Gastrocnemius medialis (tissue), 4 donors: ENCODE data around the gene LAMB1. TPM values are rescaled to one million over a fixed set of nuclear protein-coding genes. Genes with fewer than 3 reads are reported as not detected.
"Not testable (repeated sequence)": the region's sequence is repeated elsewhere in the genome, so short reads cannot be mapped to it uniquely, and the experiment has no call there.

Experiments
- ATAC-seq, 2 donors: fragments of 150-250 bp; one replicate each; pipeline ENCODE4 v1.9.1; 2016
- DNase-seq, 2 donors: peaks; one replicate each; pipeline ENCODE4 v3.0.0-alpha.2; 2019
- H3K27ac ChIP-seq, 4 donors: fragments of 200-600 bp; sonication (generic); 1 replicate in 1 of 4; 2 replicates in 3 of 4; pipeline ENCODE4 v1.5.1; 2016 to 2018; ENCODE audit warnings: mild to moderate bottlenecking in 2 of 4, moderate library complexity in 1 of 4
- H3K27me3 ChIP-seq, 3 donors: fragments of 200-600 bp; sonication (generic) in 2 of 3; 1 replicate in 1 of 3; 2 replicates in 2 of 3; pipeline versions ENCODE4 v1.5.1 to v1.6.0; 2016 to 2019; ENCODE audit warnings: mild to moderate bottlenecking in 1 of 3, moderate library complexity in 1 of 3
- H3K36me3 ChIP-seq, 2 donors: fragments of 200-600 bp; sonication (generic) in 1 of 2; one replicate each; pipeline ENCODE4 v1.5.1; 2017 to 2018
- H3K4me1 ChIP-seq, 2 donors: fragments of 200-600 bp; sonication (generic) in 1 of 2; one replicate each; pipeline ENCODE4 v1.5.1; 2016 to 2017; ENCODE audit warnings: mild to moderate bottlenecking in 2 of 2
- H3K4me3 ChIP-seq, 4 donors: fragments of 200-600 bp; sonication (generic) in 3 of 4; 1 replicate in 1 of 4; 2 replicates in 3 of 4; pipeline ENCODE4 v1.5.1; 2016 to 2019; ENCODE audit warnings: mild to moderate bottlenecking in 2 of 4
- H3K9me3 ChIP-seq, 3 donors: fragments of 200-600 bp; sonication (generic) in 2 of 3; 1 replicate in 1 of 3; 2 replicates in 2 of 3; pipeline ENCODE4 v1.5.1; 2016 to 2019
- POLR2A ChIP-seq, 2 donors: fragments of 450-650 bp; IDR thresholded peaks; one replicate each; pipeline ENCODE4 v1.6.1; 2017; ENCODE audit warnings: antibody characterized with exemption in 2 of 2, mild to moderate bottlenecking in 2 of 2, moderate library complexity in 2 of 2
- in situ Hi-C, 4 donors: fragments of 200-750 bp; cut with MboI; loops; one replicate each; pipeline versions ENCODE4 v1.15.0 to v1.8.0; 2017; ENCODE audit warnings: low sequenced_read_pairs in 4 of 4
- intact Hi-C: fragments of 100-400 bp; cut with DNase I; formaldehyde crosslinking; loops from one replicate; pipeline ENCODE4 v1.15.1; 2023; ENCODE audit warnings: low total_unique reads
- total RNA-seq, 4 donors: library from RNA; depleted of rRNA; stranded (reverse); fragments of >200 nt; gene quantifications; one replicate each; pipeline versions ENCODE4 v1.1.0 to v1.2.3, GENCODE V29; 2016
- TF ChIP-seq, protein P1 (sequence below), 5 experiments: fragments of 450-650 bp in 3 of 5; fragments of 200-600 bp in 2 of 5; sonication (generic) in 2 of 5; IDR thresholded peaks in 4 of 5; conservative IDR thresholded peaks in 1 of 5; 1 replicate in 4 of 5; 2 replicates in 1 of 5; pipeline ENCODE4 v1.5.1; 2016 to 2019; ENCODE audit warnings: antibody characterized with exemption in 5 of 5, mild to moderate bottlenecking in 3 of 5, moderate library complexity in 3 of 5

The LAMB1 gene
- total RNA-seq, 4 donors from 2014 or later: 14.5 to 56.6 (median 29.8) TPM

DNA sequence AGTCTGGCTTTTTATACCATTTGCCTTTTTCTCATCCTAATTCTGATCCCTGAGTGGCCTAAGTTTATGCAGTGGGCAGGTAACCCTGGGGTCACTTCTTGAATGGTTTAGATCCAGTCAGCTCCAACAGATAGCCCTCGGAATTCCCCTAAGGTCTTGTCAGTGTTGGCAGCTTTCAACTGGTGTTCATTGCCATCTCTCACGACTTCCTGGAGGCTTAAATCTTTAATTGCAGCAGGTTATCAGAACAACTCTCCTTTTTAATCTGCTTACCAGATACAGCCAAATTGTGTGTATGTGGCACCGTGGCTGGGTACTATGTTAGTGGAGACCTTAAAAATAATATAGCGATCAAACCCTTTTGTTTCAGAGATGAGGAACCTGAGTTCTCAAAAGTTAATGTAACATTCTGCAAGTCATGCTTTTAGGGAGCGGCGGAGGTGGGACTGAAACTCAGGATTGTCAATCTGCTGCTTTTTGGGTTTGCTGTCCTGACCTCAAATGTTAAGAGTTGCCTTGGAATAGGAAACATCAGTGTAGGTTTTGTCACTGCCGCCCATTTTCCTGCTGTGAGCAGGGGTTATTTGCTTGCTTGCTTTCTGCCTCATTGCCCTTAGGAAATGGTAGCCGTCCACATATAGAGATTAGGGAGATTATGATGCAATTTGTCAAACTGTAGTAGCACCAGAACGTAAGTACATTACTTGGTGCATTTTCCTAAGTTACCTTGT lies 111.2 kb downstream of the LAMB1 start:
- in situ Hi-C loops: loop anchor here in 3 of 4 donors (25.0 kb wide), 4 partner anchors 304 to 730 kb away; partner anchors contain the start of genes BCAP29 (in 2 of the 3), GPR22 (in 1 of the 3) and HBP1 (in 1 of the 3)
- intact Hi-C loops: loop anchor here (1.0 to 10.0 kb wide), 5 partner anchors 83 to 1607 kb away; partner anchors contain the start of genes BCAP29, CBLL1, HBP1 and NAMPT

DNA sequence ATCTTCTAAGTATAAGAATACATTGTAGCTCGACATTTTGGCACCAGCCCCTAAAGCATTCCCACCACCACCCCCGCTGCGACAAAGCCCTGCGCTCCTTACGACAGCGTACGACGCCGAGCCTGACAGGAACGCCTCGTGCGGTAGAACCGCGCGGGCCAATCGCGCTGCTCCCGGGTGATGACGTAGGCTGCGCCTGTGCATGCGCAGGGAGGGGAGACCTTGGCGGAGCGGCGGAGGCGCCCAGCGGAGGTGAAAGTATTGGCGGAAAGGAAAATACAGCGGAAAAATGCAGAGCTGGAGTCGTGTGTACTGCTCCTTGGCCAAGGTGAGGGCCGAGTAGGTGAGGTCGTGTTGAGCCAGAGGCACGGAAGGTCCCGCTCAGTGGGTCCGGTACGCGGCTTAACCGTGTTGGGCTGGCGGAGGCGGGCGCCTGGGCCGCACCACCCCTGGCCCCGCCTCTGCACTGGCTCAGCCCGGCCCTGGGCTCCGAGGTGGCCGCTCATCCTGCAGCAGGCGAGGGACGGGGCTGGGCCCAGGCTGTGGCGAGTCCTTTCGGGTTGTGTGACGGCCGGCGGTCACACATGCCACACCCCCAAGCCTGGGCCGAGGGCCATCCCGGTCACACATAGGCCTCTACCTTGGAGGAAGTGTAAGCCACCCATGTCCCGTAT lies 111.9 kb downstream of the LAMB1 start, which contains the start of gene DLD:
Gene DLD, plus strand, starts transcription at position 222 of the 674 bp plus-strand sequence. Its CDS starts 68 bp downstream, at position 290.
- H3K27ac ChIP-seq: peak within 1 kb of the TSS; percentile 93 to 98 (median 96)
- H3K9me3 ChIP-seq: no peaks in the 10 kb centered on the region
- peak; percentile 88 to 91 for TF ChIP-seq POLR2A (IDR thresholded peaks at IDR 0.05)
- TF ChIP-seq, protein P1, sequence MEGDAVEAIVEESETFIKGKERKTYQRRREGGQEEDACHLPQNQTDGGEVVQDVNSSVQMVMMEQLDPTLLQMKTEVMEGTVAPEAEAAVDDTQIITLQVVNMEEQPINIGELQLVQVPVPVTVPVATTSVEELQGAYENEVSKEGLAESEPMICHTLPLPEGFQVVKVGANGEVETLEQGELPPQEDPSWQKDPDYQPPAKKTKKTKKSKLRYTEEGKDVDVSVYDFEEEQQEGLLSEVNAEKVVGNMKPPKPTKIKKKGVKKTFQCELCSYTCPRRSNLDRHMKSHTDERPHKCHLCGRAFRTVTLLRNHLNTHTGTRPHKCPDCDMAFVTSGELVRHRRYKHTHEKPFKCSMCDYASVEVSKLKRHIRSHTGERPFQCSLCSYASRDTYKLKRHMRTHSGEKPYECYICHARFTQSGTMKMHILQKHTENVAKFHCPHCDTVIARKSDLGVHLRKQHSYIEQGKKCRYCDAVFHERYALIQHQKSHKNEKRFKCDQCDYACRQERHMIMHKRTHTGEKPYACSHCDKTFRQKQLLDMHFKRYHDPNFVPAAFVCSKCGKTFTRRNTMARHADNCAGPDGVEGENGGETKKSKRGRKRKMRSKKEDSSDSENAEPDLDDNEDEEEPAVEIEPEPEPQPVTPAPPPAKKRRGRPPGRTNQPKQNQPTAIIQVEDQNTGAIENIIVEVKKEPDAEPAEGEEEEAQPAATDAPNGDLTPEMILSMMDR (IDR thresholded peaks at IDR 0.05 in 4 of 5, conservative IDR thresholded peaks at IDR 0.05 in 1 of 5): no peak
- peak; percentile 89 to 92 for DNase-seq
- peaks cover 0 to 4% of the 10 kb centered on the region in 2 donors for H3K36me3 ChIP-seq
- H3K4me1 ChIP-seq: peaks cover 36 to 42% of the 10 kb centered on the region in 2 donors
- no peaks in the 10 kb centered on the region for H3K27me3 ChIP-seq
- peak within 1 kb of the TSS; percentile 68 to 90 (median 84) for H3K4me3 ChIP-seq
- in situ Hi-C loops (loop anchor here in 3 of 4 donors (25.0 kb wide), 4 partner anchors 304 to 729 kb away; partner anchors contain the start of genes BCAP29 (in 2 of the 3), GPR22 (in 1 of the 3) and HBP1 (in 1 of the 3)), intact Hi-C loops (loop anchor here (1.0 to 10.0 kb wide), 5 partner anchors 84 to 1606 kb away; partner anchors contain the start of genes BCAP29, CBLL1, HBP1 and NAMPT)
- peak; percentile 98 for ATAC-seq

More for the DNA sequence above, 111.2 kb downstream of the LAMB1 start:
- ATAC-seq (peak; percentile 22 to 40), DNase-seq (no peak)
- Histone ChIP-seq H3K27me3 (no peaks in the 10 kb centered on the region), H3K9me3 (no peaks in the 10 kb centered on the region), H3K27ac (peak overlapping the region; percentile 93 to 98 (median 96)), H3K4me1 (peaks cover 36 to 44% of the 10 kb centered on the region in 2 donors), H3K4me3 (peak overlapping the region; percentile 68 to 90 (median 84)), H3K36me3 (peaks cover 0 to 4% of the 10 kb centered on the region in 2 donors)
- TF ChIP-seq, protein P1 (IDR thresholded peaks at IDR 0.05 in 4 of 5, conservative IDR thresholded peaks at IDR 0.05 in 1 of 5): no peak
- TF ChIP-seq POLR2A (IDR thresholded peaks at IDR 0.05): no peak

DNA sequence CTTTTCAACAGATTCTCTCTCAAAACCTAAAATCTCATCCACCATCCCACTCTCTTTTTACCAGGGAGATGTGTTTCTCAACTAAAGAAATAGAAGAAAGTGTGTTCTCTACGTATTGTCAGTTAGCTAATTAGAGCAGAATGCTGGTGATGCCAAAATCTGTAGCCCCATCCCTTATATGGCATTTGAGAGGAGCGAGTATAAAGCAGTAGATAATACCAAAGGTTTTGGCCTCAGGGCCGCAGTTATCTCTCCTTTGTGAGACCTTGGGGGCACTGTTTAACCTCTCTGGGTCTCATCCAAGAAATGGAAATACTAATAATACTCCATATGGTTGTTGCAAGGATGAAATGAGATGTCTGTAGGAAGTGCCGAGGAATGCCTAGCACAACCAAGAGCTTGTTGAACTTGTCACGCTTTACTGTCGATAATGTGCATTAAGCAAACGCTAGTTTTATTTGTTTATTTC lies 112.4 kb downstream of the LAMB1 start:
- H3K27ac ChIP-seq: peak overlapping the region; percentile 93 to 98 (median 96)
- peaks cover 0 to 4% of the 10 kb centered on the region in 2 donors for H3K36me3 ChIP-seq
- intact Hi-C loops: loop anchor here (5.0 to 10.0 kb wide), 4 partner anchors 84 to 1606 kb away; partner anchors contain the start of genes BCAP29, HBP1 and NAMPT
- in situ Hi-C loops: loop anchor here in 3 of 4 donors (25.0 kb wide), 4 partner anchors 303 to 728 kb away; partner anchors contain the start of genes BCAP29 (in 2 of the 3), GPR22 (in 1 of the 3) and HBP1 (in 1 of the 3)
- peak; percentile 21 to 33 for ATAC-seq
- H3K27me3 ChIP-seq: no peaks in the 10 kb centered on the region
- peak overlapping the region; percentile 68 to 90 (median 84) for H3K4me3 ChIP-seq
- no peaks in the 10 kb centered on the region for H3K9me3 ChIP-seq
- H3K4me1 ChIP-seq: peaks cover 36 to 38% of the 10 kb centered on the region in 2 donors
- TF ChIP-seq, protein P1 (IDR thresholded peaks at IDR 0.05 in 4 of 5, conservative IDR thresholded peaks at IDR 0.05 in 1 of 5): no peak
- TF ChIP-seq POLR2A (IDR thresholded peaks at IDR 0.05): no peak
- DNase-seq: no peak

DNA sequence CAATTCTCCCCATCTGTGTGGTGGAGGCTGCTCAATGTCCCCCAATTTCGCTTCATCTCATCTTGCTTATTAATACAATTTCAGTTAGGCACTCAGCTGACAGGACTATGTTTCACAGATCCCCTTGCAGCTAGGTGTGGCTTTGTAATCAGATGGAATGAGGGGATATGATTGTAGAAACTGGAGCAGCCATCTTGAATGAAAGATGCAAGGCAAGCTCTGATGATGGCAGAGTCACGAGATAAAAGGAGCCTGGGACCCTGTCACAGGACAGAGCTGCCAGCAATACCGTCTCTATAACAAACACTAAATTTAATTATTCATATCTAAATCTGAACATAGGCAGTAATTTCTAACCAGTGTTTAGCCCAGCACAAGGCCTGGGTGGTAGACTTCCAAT lies 113.0 kb downstream of the LAMB1 start:
- in situ Hi-C loops: loop anchor here in 3 of 4 donors (25.0 kb wide), 4 partner anchors 303 to 728 kb away; partner anchors contain the start of genes BCAP29 (in 2 of the 3), GPR22 (in 1 of the 3) and HBP1 (in 1 of the 3)
- H3K27ac ChIP-seq: peak overlapping the region; percentile 93 to 98 (median 96)
- intact Hi-C loops: loop anchor here (5.0 to 10.0 kb wide), 4 partner anchors 85 to 1605 kb away; partner anchors contain the start of genes BCAP29, HBP1 and NAMPT

DNA sequence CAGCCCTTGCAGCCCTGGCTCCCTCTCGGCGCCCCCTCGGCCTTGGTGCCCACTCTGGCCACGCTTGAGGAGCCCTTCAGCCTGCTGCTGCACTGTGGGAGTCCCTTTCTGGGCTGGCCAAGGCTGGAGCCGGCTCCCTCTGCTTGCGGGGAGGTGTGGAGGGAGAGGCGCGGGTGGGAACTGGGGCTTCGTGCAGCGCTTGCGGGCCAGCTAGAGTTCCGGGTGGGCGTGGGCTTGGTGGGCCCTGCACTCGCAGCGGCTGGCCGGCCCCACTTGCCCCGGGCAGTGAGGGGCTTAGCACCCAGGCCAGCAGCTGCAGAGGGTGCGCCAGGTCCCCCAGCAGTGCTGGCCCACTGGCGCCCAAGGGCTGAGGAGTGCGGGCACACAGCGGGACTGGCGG lies 115.1 kb downstream of the LAMB1 start:
- ATAC-seq, H3K27me3 ChIP-seq, H3K9me3 ChIP-seq, intact Hi-C loops, DNase-seq, H3K27ac ChIP-seq, H3K36me3 ChIP-seq, H3K4me3 ChIP-seq: not testable (repeated sequence)
- in situ Hi-C loops: loop anchor here in 3 of 4 donors (25.0 kb wide), 4 partner anchors 301 to 726 kb away; partner anchors contain the start of genes BCAP29 (in 2 of the 3), GPR22 (in 1 of the 3) and HBP1 (in 1 of the 3)
- H3K4me1 ChIP-seq: peaks cover 16 to 18% of the 10 kb centered on the region in 2 donors

More for the DNA sequence above, 113.0 kb downstream of the LAMB1 start:
- Histone ChIP-seq H3K4me1 (peaks cover 36 to 38% of the 10 kb centered on the region in 2 donors), H3K27me3 (no peaks in the 10 kb centered on the region), H3K36me3 (peaks cover 0 to 4% of the 10 kb centered on the region in 2 donors), H3K4me3 (peak overlapping the region in 1 of 4 donors; percentile 85), H3K9me3 (no peaks in the 10 kb centered on the region)
- TF ChIP-seq, protein P1 (IDR thresholded peaks at IDR 0.05 in 4 of 5, conservative IDR thresholded peaks at IDR 0.05 in 1 of 5): no peak
- TF ChIP-seq POLR2A (IDR thresholded peaks at IDR 0.05): no peak
- DNase-seq (no peak), ATAC-seq (no peak)
